Left forelimb (tissue), 1 donor: ENCODE measurements around the gene SERPINB5.

Experiments used
- DNase-seq: peaks from one replicate; pipeline ENCODE4 v3.0.0-alpha.2; 2018; ENCODE audit warnings: low spot score

The SERPINB5 gene

GRCh38 chr18:63468575-63468974 lies 8.2 kb upstream of the SERPINB5 start:
- no peak for DNase-seq

DNA sequence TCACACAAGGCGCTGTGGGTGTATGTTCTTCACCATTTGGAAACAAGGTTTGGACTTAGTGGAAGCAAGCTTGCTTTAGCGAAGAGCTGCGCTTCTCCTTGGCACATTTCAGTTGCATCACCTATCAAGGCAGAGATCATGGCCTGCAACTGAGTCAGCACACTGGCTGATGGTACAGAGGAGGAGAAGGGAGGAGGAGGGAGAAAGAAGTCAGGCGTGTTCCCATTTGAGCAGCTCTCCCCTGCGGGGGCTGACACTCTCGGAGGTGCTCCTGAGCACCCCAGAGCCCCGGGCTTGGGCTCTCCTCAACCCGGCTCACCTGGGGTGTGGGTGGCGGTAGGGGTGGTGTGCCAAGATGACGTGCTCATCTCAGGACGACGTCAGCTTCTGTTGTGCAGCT lies 6.0 kb upstream of the SERPINB5 start:
- DNase-seq = no peak

DNA sequence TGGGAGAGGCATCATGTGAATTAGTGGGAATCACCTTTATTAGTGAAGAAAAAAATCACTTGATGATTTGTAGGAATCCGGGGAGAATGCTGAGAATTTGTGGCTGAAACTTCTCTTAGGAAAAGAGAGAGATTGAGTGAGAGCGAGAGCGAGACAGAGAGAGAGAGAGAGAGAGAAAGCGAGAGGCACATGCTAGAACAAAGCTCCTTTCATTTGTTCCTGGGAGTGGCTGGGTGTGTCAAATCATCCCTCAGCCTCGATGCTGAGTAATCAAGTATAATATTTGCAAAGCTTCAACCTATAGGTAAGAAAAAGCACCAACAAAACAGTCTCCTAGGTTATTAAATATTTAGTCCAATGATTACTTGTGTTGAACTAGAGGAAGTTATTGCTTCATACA lies 4.4 kb upstream of the SERPINB5 start:
- no peak for DNase-seq

- DNase-seq = no peak
Observed at GRCh38 chr18:63477200-63477599, 442 bp downstream of the SERPINB5 start.

DNA sequence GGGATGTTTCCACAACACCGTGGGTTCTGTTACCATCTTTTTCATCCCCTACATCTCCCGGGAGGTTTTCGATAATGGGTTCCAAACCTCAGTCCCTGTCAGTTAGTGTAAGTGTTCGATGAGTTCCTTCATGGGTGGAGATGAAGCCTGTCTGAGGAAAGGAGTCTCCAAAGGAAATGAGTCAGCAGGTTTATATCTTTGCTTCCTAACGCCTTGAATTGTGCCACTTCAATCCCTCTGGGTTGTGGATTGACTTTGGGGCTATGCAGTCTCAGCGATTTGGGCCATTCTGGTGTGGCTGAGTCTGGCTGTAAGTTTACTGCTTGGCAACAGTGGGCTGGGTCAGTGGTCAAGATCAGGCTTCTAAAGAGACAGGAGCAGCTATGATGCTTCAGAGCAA lies 1.2 kb downstream of the SERPINB5 start:
- DNase-seq = no peak

DNA sequence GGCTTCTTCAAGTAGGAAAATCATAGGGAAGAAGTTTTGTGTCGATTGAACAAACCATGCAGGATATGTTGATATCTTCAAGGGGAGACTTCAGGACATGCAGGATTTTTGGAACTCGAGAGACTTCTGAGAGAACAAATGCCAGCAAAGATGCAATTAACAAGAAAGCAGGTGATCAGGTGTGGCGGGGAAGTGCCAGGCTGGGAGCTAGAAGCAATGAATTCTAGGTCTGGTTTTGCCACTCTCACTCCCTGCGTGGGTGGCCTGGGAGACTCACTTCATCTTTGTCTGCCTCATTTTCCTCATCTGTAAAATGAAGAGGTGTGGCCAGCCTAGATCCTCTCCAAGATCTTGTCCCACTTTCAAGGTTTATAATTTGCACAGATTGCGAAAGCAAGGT lies 3.1 kb downstream of the SERPINB5 start:
- DNase-seq = no peak

- DNase-seq = no peak
Observed at GRCh38 chr18:63480476-63480875, 3.7 kb downstream of the SERPINB5 start.

- no peak for DNase-seq
Observed at GRCh38 chr18:63480915-63481314, 4.2 kb downstream of the SERPINB5 start.

DNA sequence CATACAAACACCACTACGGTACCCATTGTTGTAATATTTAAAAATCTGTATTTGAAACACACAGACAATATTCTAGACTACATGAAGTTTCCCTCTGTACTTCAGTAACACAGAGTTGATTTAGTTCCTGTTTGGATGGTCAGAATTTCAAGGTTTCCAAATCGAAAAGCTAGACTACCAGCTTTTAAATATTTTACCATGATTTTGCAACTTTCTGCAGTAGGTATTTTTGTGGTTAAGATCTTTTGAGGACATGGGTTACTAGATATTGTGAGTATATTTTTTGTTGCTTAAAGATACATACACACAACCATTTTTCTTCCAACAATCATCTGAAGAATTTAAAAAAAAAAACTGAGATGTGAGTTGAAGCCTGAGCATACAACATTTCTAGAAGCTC lies 10.9 kb downstream of the SERPINB5 start:
- DNase-seq = no peak

DNA sequence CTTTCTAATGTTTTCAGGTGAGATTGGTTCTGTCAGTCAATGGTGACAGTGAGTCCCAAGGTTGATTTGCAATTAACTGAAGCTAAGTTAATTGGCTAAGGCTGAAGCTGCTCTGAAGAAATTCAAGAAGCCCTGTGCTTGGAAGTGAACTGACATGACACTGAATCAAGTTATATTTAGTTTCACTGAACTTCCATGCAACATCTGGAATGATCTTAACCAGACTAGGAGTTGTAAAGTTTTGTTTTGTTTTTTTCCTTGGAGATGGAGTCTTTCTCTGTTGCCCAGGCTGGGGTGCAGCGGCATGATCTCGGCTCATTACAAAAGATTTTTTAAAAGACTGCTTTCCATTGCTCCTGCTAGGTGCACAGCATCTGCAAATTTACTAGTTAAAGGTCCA lies 11.4 kb downstream of the SERPINB5 start:
- no peak for DNase-seq

DNA sequence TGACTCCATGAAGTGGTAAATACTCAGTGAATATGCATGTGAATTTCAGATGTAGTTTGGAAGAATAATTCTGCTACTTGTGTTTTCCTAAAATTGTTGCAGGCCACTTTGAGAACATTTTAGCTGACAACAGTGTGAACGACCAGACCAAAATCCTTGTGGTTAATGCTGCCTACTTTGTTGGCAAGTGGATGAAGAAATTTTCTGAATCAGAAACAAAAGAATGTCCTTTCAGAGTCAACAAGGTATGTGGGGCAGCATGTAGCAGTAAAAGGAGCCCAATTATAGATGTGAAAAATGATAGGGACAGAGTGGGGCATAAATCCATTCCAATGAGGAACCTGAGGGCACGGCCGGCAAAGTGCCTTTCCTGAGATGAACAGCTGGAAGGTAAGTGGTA lies 16.1 kb downstream of the SERPINB5 start:
- no peak for DNase-seq

DNA sequence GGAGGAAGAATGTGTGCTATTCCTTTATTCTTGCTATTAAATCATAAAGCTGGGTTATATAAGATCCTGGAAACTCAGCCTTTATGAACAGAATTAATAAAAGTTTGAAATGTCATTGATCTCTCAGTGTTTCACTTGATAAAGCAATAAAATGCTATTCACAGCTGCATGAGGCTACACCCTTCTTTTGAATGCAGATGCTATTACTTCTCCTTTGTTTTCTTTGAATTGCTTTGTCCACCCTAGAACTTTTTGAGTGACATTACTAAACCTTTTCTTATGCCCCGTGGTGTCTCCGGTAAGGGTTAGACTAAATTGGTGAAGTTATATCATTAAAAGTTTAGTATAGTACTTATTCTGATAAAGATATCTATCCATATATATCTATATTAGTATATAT lies 18.9 kb downstream of the SERPINB5 start:
- no peak for DNase-seq

DNA sequence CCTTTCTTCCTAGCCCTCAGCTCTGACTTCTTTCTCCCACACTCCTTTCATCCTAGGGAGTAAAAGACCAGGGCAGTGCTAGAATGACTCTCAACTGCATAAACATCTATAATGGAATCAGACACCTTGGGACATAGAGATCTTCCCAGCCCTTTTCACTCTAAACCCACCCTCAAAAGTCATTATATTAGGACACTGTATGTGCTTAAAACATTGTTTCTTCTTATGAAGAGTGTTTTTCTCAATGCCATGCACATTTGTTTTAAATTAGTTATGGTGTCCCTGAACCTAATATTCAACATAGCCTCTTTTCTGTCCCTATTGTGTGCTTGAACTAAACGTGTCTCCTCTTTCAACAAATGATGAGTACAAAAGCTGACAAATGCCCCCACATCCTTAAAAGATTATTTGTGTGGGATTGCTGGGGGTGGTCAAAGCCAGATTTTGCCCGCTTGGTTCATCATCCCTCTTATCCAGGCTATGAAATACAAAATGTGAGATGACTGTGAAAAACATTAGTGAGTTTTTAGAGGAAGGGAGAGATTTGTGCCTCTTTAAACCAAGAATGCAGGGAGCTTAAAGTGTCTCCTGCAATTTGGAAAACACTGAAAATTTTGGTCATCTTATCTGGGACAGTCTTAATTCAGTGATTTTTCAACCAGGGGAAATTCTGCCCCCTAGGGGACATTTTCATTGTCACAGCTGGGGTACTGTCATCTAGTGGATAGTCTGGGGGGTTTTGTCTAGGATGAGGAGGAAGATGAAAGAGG lies 29.0 kb downstream of the SERPINB5 start:
- DNase-seq = no peak

DNA sequence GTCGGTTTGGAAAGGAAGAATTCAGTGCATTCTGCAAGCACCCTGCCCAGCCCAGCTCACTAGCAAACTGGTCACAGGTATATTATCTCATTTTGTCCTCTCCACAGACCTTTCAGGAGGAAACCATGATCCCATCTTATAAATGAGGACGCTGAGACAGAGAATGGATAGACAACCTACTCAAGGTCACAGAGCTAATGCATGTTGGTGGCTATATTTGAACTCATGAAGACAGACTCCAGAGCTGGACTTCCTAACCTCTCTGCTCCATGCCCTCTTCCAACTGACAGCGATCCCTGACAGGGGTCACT lies 29.5 kb downstream of the SERPINB5 start:
- DNase-seq = no peak

DNA sequence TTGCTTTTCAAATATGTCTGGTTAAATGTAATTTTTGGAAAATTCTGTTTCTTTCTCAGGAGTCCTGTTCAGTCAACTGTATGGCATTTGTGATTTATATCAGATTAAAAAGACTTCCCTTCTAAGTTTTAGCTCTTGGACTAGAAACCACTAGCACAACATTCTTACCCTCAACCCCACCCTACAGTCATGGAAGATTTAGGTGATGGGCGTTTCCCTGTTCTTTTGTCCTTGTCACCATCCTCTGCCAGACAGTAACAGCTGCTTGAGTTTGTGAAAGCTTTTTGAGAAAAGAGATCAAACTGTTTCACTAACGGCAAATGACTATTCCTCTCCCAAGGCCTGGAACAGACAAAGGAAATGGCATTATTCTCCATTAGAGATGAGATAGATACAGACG lies 31.8 kb downstream of the SERPINB5 start:
- no peak for DNase-seq

DNA sequence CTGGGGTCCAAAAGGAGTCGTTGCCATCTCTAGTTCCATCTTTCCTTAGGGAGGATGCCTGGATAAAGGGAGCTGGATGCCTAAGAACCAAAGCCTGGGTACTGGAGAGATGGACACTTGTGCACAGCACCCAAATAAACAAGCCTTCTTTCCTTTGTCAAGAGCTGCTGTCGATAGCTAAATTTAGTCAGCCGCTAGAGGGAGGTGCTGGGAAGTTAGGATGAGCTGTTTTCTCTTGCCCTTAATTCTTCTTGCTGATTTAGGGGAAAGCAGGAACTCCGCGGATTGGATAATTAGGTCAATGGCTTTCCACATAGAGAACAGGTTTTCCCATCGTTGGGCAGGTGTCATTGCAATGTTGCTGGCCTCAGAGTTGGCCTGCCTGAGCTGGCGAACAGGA lies 34.5 kb downstream of the SERPINB5 start:
- no peak for DNase-seq

- DNase-seq = no peak
Observed at GRCh38 chr18:63514326-63514725, 37.6 kb downstream of the SERPINB5 start.

- no peak for DNase-seq
Observed at GRCh38 chr18:63514888-63515678, 38.3 kb downstream of the SERPINB5 start.

DNA sequence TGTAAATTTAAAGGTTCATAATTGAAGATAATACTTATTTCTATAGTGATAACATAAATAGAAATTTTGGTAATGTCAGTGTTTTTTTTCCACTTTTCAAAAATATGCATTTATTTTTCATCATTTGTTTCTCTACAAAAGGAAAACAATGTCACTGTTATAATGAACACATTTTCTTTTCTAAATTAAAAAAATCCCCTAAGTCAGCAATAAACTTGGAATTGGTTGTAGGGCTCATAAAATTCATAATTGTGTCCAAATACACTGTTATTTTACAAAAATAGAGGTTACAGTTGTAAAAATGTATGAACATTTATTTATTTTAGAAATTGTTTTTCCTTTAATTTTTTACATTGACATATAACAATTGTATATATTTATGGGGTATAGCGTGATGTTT lies 39.0 kb downstream of the SERPINB5 start:
- no peak for DNase-seq

DNA sequence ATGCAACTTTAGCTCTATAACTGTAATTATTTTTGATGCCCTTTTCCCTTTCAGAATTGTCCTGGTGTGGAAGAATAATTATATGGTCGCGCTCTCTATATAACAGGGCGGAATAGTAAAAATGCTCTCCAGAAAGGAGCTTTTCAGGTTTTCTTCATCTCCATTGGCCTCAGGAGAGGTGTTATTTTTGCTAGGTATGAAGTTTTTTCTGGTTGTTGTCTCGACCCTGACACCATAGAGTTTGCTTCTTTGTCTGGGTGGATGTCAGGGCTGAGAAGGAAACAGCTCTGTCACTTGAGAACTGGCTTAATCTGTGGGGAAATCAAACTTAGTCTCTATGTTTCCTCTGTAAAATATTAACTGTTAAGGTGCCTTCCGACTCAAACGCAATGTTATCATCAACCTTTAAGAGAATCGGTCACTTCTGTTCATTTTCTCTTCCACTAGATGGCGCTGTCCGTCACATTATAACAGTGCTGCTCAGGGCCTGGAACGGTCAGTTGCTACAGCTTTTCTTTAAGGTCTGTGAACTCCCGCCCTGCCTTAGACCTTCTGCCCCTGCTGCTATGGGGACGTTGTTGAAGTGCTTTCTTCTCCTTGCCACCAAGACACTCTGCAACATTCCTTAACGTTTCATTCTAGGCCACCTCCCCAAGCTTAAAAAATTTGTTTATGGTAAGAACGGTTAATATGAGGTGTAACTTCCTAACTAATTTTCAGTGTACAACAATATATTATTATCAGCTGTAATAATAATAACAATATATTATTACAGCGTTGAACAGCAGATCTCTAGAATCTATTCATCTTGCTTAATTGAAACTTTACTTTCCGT lies 41.6 kb downstream of the SERPINB5 start:
- DNase-seq = no peak

GRCh38 chr18:63520053-63520685 lies 43.4 kb downstream of the SERPINB5 start:
- no peak for DNase-seq

GRCh38 chr18:63523660-63524059 lies 46.9 kb downstream of the SERPINB5 start:
- DNase-seq = no peak
